CD4-positive, alpha-beta T cell treated with Interleukin-2 at 100 ng/mL for 4 hours (primary cell): ENCODE data around the gene HRH3.
A peak's percentile ranks its signal among the peaks of the same experiment; 100 is the strongest.

ENCODE experiments used
- DNase-seq: peaks from one replicate; pipeline ENCODE4 v3.0.0-alpha.2; 2020; ENCODE audit warnings: low spot score

Gene HRH3

DNA sequence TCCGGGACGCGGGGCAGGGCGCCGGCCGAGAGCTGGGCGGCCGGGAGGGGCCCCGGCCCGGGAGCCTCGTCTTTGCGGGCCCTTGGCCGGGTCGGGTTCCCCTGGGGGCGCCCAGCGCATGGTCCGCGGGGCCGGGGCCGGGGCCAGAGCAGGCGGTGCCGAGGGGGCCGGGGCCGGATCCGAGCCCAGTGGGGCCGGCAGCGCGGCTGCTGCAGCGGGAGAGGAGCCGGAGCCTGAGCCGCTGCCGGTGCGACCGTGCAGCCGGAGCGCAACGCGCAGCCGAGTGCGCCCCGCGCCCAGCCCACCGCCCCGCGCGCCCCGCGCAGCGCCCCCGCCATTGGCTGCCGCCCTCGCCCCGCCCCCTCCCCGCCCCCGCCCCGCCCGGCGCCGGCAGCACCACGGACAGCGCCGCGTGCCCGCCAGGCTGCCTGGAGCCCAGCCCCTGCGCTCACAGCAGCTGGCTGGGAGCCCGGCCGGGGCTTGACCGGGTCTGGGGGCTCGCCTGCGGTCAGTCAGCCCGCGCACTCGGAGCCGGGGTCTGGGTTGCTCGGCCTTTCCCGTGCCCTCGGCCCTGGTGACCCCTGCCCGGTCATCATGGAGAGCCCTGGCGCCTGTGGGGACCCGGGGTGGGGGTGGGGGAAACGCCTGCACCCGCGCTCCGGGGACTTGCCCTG is at the start of gene HRH3:
Gene HRH3 (minus strand): TSS at position 287 of the 674 bp plus-strand sequence. CDS start 308 bp downstream, outside the sequence.
- peak; percentile 16 for DNase-seq

DNA sequence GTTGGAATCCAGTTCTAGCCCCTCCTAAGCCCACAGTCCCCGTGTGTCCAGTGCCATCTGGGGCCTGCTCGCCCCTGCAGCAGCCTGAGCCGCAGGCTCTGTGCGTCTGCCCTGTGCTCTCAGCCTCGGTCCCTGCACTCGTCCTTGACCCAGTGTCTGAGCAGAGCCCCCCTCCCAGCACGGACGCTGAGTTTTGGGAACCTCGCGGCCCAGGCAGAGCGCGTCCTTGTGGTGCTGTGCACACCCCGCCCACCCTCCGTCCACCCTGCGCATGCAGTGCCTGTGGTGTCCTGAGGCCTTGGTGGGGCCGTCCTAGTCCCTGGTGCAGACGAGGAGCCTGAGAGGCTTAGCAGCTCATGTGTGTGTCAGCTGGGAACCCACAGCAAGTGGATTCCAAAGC is 49.8 kb upstream of the HRH3 start:
- DNase-seq = no peak

DNA sequence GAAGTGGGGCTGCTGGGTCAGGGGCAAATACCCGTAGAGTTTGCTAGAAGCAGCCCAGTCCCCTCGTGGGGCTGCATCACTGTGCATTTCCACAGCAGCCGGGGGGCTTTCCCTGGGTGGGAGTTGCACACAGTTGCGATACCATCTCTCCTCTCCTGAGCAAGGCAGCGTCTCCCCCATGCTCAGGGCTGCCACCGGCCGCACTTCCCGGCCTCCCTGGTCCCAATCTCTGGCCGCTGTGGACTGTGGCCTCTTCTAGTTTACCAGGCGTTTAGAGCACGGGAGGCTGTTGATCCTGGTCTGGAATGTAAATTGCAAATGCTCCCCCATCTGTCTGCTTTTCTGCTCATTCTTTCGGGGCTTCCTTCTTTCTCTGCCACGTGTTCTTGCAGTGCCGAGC is 49.3 kb upstream of the HRH3 start:
- no peak for DNase-seq

DNA sequence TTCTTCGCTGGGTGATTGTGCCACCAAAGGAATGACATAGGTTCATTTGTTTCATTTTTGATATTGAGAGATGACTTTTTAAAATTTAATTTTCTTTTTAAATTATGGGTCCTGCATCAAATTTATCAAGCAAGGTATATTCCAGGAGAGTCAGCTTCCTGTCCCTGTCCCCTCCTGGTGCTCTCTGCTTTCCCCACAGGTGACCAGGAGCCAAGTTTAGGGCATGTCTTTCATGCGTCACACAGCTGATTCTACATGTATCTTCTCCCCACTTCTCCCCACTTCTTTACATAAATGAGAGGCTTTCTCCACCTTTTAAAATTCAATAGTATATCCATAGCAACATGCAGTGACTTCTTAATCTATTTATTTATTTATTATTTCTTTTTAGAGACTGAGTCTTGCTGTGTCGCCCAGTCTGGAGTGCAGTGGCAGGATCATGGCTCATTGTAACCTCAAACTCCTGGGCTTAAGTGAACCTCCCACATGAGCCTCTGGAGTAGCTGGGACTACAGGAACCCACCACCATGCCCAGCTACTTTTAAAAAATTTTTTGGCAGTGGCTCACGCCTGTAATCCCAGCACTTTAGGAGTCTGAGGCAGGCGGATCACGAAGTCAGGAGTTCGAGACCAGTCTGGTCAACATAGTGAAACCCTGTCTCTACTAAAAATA is 48.3 kb upstream of the HRH3 start:
- DNase-seq = no peak

DNA sequence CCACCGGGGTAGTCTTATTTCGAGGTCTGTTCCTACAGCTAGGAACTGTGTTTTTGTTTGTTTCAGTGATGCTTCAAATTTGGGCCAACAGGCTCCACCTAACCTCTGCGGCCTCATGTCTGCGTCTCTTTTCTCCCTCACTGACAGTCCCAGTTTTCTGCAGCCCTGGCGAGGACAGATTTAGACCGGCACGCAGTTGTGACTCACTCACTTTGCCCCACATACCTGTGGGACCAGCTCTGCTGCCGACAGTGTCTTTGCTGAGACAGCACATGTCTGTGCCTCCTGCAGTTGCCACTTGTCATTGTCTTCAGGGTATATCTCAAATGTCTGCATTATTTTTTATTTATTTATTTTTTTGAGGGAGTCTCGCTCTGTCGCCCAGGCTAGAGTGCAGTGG is 47.5 kb upstream of the HRH3 start:
- DNase-seq = no peak

DNA sequence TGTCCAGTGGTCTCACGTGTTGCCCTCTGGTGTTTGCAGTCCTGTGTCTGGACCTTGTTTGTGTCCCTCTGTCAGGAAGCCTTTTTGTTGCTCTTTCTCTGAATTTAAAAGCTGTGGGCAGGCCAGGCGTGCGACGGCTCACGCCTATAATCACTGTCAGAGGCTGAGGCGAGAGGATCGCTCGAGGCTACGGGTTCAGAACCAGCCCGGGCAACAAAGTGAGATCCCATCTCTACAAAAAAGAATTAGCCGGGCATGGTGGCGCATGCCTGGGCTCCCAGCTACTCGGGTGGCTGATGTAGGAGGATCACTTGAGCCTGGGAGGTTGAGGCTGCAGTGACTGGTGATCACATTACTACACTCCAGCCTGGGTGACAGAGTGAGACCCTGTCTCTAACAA is 46.8 kb upstream of the HRH3 start:
- no peak for DNase-seq

DNA sequence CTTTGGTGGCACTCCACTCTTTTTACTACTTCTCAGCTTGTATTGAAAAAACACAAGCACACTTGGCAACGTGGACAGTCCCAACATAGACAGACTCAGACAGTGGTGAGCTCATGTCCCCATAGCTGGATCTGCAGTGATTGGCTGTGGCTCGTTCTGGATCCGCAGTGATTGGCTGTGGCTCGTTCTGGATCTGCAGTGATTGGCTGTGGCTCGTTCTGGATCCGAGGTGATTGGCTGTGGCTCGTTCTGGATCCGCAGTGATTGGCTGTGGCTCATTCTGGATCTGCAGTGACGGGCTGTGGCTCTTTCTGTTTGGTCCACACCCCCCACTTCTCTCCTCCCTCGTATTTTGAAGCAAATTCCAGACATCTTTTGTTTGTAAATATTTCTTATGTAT is 46.3 kb upstream of the HRH3 start:
- no peak for DNase-seq

DNA sequence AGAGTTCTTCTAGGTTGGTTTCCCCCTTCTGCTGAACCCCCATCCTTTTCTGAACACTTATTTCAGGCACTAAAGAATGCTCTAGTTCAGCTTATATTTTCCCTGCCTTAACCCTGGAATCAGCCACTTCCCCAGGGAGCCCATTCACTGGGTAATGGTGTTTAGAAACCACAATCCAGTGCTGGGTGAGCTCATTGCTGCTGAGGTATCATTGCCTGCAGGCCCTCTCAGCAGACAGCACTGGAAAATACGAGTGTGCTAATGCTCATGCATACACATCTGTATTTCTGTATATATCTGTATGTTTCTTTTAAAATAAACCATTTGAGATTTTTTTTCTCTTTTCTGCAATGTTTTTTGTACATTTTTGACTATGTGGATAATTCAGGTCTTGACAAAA is 45.3 kb upstream of the HRH3 start:
- DNase-seq = no peak

DNA sequence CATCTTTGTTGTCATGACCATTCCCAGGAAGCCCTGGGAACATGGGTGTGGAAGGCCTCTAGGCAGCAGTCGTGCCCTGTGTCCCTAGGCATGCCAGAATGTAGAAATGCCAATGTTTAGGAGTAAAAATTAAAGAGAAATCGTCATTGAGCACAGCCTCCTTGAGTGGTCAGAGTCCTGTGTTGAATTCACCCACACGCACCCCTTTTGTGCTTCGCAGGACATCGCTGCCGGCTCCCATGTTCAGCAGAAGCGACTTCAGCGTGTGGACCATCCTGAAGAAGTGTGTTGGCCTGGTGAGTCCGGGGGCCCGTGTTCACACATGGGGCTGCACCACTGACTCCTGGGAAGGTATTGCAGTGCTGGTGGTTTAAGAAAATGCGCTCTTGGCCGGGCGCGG is 43.3 kb upstream of the HRH3 start:
- no peak for DNase-seq

DNA sequence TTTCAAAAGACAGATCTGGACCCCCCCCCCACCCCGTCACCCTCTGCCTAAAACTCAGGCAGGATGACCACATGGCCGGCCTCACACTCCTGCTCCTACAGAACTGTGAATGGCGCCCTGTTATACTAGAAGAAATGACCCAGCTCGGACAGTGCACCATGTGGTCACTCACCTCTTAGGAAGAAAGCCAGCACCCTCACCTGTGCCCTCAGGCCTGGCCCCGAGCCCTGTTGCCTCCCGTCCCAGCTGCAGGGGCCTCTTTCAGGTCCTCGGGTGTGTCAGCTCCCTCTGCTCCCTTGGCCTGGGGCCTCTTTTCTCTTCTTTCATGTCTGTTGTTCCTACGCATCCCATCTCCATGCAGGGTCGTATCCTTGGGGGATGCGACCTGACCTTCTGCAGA is 42.0 kb upstream of the HRH3 start:
- DNase-seq = no peak

DNA sequence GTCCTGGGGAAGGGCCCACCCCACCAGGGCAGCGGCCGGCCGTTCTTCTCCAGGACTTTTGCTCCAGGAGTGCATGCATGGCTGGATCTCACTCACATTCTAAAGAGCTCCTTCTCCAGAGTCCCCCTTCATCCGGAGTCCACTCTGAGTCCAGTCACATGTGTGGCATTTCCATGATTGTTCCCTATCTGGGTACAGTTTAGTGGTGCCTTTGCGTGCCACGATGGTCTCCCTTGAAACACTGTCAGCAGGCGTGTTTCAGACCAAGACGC is 39.2 kb upstream of the HRH3 start:
- DNase-seq = no peak

DNA sequence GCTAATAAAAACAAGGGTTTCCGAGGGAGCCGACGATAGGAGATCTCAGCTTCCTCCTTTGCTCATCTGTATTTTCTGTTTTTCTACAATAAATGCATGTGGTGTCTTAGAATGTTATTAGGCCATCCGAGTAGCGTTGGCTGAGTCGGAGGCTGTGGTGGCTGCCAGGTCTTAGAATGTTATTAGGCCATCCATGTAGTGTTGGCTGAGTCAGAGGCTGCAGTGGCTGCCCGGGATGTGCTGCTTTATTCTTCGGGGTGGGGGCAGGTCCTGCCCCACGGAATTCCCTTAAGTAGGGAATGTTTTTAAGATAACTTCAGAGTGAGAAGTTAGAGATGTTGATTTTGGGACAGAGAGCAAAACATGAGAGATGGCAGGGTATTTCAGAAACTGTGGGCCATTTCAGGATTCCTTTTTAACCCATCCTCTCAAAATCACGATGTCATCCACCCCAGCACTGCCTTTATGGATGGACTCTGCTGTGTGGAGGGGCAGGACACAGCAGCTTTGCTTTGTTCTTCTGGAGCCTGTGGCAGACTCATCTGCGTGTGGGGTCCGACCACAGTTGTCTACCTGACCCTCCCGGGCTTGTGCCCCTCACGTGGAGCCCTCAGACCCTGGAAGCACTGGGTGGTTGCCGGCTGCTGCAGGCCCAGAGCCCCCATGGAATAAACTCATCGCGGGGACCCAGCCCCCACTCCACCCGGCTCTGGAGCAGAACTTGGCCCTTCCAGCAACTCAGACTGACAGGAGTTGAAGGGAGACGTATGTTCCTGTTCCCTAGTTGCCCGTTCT is 38.6 kb upstream of the HRH3 start:
- no peak for DNase-seq

DNA sequence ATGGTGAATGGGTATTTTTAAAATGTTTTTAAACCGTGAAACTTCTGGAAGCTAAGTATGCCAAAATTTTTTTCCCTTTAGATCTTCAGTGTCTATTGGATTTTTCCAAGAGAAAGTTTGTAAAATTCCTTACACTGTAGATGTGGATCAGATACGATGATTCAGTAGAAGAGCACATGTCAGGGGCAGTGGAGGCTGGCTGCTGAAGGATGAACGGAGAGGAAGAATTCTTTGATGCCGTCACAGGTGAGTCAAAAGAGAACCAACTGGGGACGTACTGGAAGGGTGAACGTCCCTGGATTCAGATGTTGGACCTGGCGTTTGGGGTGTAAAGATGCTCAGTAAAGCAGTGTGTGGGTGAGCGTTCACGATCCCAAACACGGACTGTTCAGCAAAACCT is 35.9 kb upstream of the HRH3 start:
- DNase-seq = no peak

DNA sequence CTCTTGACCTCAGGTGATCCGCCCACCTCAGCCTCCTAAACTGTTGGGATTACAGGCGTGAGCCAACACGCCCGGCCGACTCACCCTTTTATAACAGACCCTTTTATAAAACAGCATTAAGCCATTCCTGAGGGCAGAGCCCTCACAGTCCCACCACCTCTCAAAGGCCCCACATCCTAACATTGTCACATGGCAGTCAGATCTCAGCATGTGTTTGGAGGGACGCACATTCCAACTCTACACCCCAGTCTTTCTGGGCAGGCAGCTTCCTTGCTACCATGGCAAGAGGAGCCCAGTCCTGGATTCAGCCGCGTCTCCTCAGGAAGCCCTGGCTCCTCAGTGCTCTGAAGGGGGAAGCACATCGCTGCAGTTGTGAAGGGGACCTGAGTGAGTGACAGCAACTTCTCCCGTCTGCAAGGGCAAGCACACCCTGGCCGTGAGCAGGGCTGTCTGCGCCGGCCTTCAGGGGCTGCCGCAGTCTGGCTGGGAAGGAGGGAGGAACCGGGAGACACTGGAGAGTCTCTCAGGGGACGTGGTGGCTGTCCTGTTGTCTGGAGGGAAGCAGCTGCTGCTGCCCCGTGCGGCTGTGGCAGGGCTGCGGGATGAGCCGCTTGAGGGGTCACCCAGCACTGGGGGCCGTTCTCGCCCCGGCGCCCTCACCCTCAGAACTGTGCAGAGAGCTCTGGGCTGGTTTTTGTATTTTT is 34.1 kb upstream of the HRH3 start:
- DNase-seq = no peak

DNA sequence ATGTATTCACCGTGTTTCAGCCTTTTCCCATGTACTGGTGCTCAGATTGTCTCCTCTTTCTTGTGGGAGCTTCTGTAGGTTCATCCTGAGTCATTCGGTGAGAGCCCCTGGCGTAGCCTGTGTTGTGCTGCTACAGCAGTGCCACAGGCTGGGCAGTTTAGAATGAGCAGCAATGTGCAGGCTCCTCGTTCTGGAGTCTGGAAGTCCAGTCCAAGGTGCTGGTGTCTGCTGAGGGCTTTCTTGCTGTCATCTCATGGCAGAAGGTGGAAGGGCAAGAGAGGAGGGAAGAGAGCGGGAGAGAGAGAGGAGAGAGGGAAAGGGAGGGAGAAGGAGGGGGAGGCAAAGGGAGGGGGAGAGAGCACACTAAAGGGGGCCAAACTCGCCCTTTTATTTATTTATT is 33.3 kb upstream of the HRH3 start:
- DNase-seq = no peak

DNA sequence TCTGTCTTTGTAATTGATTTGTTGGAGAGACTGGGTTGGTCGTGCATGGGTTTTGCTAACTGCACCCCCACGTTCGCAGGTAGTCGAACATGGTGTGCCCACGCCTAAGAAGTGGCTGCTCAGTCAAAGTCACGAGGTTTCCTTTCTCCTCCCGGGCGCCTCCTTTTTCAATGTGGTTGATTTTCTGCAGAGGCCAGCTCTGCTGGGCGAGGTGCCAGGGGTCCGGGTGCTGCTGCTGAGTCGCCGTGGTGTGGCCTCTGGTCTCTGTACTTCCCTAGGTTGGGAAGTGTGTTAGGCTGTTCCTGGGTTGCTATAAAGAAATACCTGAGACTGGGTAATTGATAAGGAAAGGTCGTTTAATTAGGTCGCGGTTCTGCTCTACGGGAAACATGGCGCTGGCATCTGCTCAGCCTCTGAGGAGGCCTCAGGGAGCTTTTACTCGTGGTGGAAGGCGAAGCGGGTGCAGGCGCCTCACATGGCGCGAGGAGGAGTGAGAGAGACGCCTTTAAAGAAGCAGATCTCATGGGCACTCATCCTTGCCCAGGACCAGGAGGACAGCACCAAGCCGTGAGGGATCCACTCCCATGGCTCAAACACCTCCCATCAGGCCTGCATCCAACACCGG is 32.4 kb upstream of the HRH3 start:
- no peak for DNase-seq

DNA sequence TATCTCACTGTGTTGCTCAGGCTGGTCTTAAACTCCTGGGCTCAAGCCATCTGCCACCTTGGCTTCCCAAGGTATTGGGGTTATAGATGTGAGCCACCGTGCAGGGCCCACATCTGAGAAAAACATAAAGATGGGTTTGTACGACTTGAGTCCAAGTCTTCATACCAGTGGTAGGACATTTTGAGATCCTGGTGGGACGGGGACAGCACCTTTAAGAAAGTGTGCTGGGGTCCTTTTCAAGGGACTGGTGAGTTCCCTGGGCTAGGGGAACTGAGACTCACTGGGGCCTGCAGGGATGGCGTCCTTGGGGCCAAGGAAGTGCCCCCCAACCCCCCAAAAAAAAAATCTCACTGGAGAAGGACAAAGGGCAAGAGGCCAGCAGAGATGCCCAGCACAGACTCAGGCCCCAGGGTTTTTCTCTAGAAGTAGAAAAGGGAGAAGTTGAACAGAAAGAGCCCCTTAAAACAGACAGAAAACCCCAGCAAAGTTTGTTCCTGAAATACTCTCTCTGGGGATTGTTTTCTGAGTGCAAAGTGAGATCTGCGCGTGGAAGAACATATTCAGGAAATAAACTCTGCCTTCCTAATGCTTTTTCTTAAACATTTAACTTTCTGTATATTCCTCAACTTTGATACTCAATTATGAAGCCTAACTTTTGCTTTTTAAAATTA is 28.9 kb upstream of the HRH3 start:
- no peak for DNase-seq

DNA sequence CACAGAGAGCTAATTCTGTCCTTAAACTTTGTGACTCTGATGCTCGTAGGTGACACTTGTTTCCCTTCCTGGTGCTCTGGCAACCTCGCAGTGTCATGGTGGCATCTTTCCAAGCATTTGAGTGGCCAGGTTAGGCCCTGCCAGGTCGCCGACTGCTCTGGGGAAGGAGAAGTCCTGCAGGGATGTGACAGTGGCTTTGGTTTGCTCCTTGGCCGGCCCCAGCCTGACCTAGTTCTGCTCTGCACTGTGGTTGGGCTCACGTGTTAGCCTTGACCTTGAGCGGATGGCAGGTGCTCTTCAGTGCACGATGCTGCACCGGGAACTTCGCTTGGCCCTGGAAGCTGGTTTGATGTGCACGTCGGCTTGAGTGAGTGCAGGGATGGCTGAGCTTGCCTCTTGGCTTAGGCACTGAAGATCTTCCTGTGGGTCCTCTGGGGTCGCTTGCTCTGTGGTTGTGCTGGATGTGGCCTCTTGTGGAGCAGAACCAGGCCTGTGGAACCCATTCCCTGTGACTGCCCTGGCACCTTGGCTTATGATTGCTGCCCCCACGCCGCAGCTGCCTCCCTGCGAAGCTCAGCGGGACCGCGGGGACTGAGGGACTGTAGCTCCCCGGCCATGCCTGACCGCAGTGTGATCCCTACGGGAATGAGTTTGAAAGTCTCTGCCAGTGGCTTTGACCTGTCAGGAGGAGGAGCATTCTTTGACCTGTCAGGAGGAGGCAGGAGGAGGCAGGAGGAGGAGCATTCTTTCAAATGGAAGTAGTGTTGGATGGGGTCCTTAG is 27.0 kb upstream of the HRH3 start:
- no peak for DNase-seq

DNA sequence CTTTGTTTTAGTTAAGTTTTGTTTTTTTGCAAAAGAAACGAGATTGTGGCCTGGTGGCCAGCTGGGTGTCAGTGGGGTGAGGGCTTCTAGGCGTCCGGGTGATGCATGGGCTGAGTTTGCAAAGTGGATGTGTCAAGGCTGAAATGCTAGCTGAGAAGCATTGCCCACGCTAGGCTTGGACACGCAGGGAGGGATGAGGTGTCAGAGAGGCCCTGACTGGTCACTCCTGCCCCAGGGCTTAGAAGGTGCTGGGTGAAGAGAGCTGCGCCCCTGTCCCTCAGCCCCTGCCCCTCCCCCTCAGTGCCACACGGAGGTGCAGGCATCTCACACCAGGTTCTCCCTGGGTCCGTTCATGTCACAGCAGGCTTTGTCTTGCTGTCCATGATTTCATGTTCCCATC is 26.4 kb upstream of the HRH3 start:
- DNase-seq = no peak

DNA sequence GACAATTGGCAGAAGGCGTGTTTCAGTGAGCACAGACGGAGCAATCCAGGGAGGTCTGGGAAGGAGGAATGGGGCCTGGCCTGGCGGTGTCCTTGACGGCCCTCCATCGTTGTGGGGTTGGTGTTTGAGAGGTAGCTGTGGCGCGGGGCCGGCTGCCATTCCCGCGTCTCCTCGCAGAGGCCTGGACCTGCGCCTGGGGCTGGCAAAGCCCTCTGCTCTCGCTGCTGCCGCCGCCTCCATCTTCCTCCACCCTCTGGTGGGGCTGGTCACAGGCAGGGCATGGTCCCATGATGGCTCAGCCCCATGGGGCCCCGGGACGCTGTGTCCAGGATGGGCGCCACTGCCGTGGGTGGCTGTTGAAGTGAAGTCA is 25.8 kb upstream of the HRH3 start:
- no peak for DNase-seq

DNA sequence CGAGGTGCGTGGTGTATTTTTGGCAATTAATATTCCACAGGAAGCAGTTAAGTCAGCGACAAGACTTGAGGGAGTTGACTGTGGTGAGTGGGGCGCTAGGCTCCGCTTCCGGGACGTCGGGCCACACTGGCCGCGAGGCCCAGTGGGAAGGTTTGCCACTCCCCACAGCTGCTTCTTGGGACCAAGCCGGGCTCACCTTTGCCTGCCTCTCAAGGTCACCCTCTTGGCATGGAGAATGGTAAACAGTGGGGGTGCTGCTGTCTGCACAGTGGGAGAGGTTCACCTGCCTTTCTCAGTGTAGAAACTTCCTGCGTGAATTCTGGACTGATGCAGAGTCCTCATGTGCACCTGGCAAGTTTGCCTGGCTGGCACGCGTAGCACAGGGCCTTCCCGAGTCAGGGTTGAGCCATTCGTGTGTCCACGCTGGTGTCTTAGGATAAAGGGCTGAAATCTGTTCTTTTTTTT is 24.6 kb upstream of the HRH3 start:
- no peak for DNase-seq
